SK-N-SH treated with all-trans-retinoic acid at 6 μM for 48 hours (cell line): ENCODE data around the gene CHRD.
A peak's percentile ranks its signal among the peaks of the same experiment; 100 is the strongest.

Experiments used
- ATAC-seq: fragments of 200-7000 bp; cut with Tn5 transposase; 3 replicates; pipeline ENCODE4 v1.9.1; 2020; ENCODE audit warnings: mild to moderate bottlenecking, moderate library complexity
- ARNTL ChIP-seq: fragments of 450-650 bp; formaldehyde crosslinking; IDR thresholded peaks from 2 replicates; pipeline ENCODE4 v1.5.0; 2020; ENCODE audit warnings: low read depth, mild to moderate bottlenecking, moderate library complexity, borderline replicate concordance
- CREB5 ChIP-seq: fragments of 250-450 bp; sonication (Bioruptor Pico); IDR thresholded peaks from 2 replicates; pipeline ENCODE4 v1.5.1; 2020; ENCODE audit warnings: low read depth, mild to moderate bottlenecking, moderate library complexity
- CSDC2 ChIP-seq: fragments of 250-450 bp; sonication (Bioruptor Pico); IDR thresholded peaks from 2 replicates; pipeline ENCODE4 v1.5.0; 2020; ENCODE audit warnings: mild to moderate bottlenecking, moderate library complexity
- CSRNP3 ChIP-seq: fragments of 250-450 bp; sonication (Bioruptor Pico); IDR thresholded peaks from 2 replicates; pipeline ENCODE4 v1.5.1; 2021; ENCODE audit warnings: mild to moderate bottlenecking, moderate library complexity
- ESRRG ChIP-seq: fragments of 250-450 bp; sonication (Bioruptor Pico); IDR thresholded peaks from 2 replicates; pipeline ENCODE4 v1.6.1; 2021; ENCODE audit warnings: mild to moderate bottlenecking
- GLIS3 ChIP-seq: fragments of 250-450 bp; sonication (Bioruptor Pico); IDR thresholded peaks from 2 replicates; pipeline ENCODE4 v1.5.0; 2020; ENCODE audit warnings: mild to moderate bottlenecking, moderate library complexity
- ISL1 ChIP-seq: fragments of 250-450 bp; sonication (Bioruptor Pico); IDR thresholded peaks from 2 replicates; pipeline ENCODE4 v2.1.2; 2022; ENCODE audit warnings: mild to moderate bottlenecking, moderate library complexity
- PATZ1 ChIP-seq: fragments of 250-450 bp; sonication (Bioruptor Pico); IDR thresholded peaks from 2 replicates; pipeline ENCODE4 v1.8.0; 2020; ENCODE audit warnings: mild to moderate bottlenecking, moderate library complexity, borderline replicate concordance
- POU6F1 ChIP-seq: fragments of 250-450 bp; sonication (Bioruptor Pico); IDR thresholded peaks from 2 replicates; pipeline ENCODE4 v1.8.0; 2021; ENCODE audit warnings: low read depth, mild to moderate bottlenecking, moderate library complexity, borderline replicate concordance
- PPARA ChIP-seq: fragments of 250-450 bp; sonication (Bioruptor Pico); IDR thresholded peaks from 2 replicates; pipeline ENCODE4 v1.5.0; 2020; ENCODE audit warnings: mild to moderate bottlenecking, borderline replicate concordance
- TCF4 ChIP-seq: fragments of 250-450 bp; sonication (Bioruptor Pico); IDR thresholded peaks from 2 replicates; pipeline ENCODE4 v1.8.0; 2021; ENCODE audit warnings: mild to moderate bottlenecking, moderate library complexity, borderline replicate concordance
- TOX ChIP-seq: fragments of 250-450 bp; sonication (Bioruptor Pico); IDR thresholded peaks from 2 replicates; pipeline ENCODE4 v1.8.0; 2021; ENCODE audit warnings: mild to moderate bottlenecking, moderate library complexity, borderline replicate concordance
- ZC3H10 ChIP-seq: fragments of 250-450 bp; sonication (Bioruptor Pico); IDR thresholded peaks from 2 replicates; pipeline ENCODE4 v1.5.1; 2021; ENCODE audit warnings: mild to moderate bottlenecking, moderate library complexity
- ZNF565 ChIP-seq: fragments of 450-650 bp; formaldehyde crosslinking; conservative IDR thresholded peaks from 2 replicates; pipeline ENCODE4 v1.5.0; 2020; ENCODE audit warnings: low read depth, mild to moderate bottlenecking, moderate library complexity
- ZNF8 ChIP-seq: fragments of 450-650 bp; formaldehyde crosslinking; IDR thresholded peaks from 2 replicates; pipeline ENCODE4 v1.5.0; 2020; ENCODE audit warnings: mild to moderate bottlenecking, moderate library complexity

The CHRD gene

GRCh38 chr3:184354121-184354728 lies 25.6 kb upstream of the CHRD start:
- TF ChIP-seq GLIS3: no peak
- no peak for TF ChIP-seq CREB5
- no peak for TF ChIP-seq POU6F1 (CRISPR knock-in tag)
- no peak for TF ChIP-seq CSDC2 (CRISPR knock-in tag)
- no peak for TF ChIP-seq ISL1
- peak; percentile 85 for ATAC-seq

GRCh38 chr3:184354754-184355153 lies 25.1 kb upstream of the CHRD start:
- ATAC-seq: peak; percentile 6
- TF ChIP-seq CSDC2 (CRISPR knock-in tag) (no peak), ZNF565 (CRISPR knock-in tag) (no peak)
- TF ChIP-seq, all 23 proteins: peak for 0

GRCh38 chr3:184355261-184356040 lies 24.4 kb upstream of the CHRD start:
- no peak for ATAC-seq
- TF ChIP-seq ZNF8 (CRISPR knock-in tag) (no peak), ARNTL (CRISPR knock-in tag) (no peak)

GRCh38 chr3:184357248-184358123 lies 22.4 kb upstream of the CHRD start:
- ATAC-seq: no peak
- TF ChIP-seq ISL1 (no peak), PPARA (CRISPR knock-in tag) (no peak), ZNF565 (CRISPR knock-in tag) (no peak), ZC3H10 (CRISPR knock-in tag) (no peak), GLIS3 (no peak), ARNTL (CRISPR knock-in tag) (no peak), CSRNP3 (no peak), TOX (CRISPR knock-in tag) (no peak), ESRRG (no peak), PATZ1 (CRISPR knock-in tag) (no peak)

GRCh38 chr3:184358124-184358767 lies 21.6 kb upstream of the CHRD start:
- ATAC-seq: no peak
- TF ChIP-seq TCF4 (CRISPR knock-in tag) (no peak), ESRRG (no peak), POU6F1 (CRISPR knock-in tag) (no peak), ISL1 (no peak)
